B cell (primary cell): ENCODE results near the gene KIF1A. TPM values are rescaled to one million over a fixed set of nuclear protein-coding genes. Genes with fewer than 3 reads are reported as not detected.

Experiments
- ATAC-seq: fragments of 200-7000 bp; cut with Tn5 transposase; one replicate; pipeline ENCODE4 v1.10.0; 2021; ENCODE audit warnings: low read depth, mild to moderate bottlenecking, moderate number of reproducible peaks, moderate library complexity
- CTCF ChIA-PET: fragments of 350-600 bp; sonication (Branson Sonifier 250); formaldehyde crosslinking; loops from one replicate; lab custom pipeline; 2021; ENCODE audit warnings: antibody characterized with exemption, inconsistent platforms; lab: Charles Lee
- POLR2A ChIA-PET: fragments of 350-600 bp; sonication (Branson Sonifier 250); formaldehyde crosslinking; loops from one replicate; lab custom pipeline; 2021; ENCODE audit warnings: antibody characterized with exemption; lab: Charles Lee
- DNase-seq: peaks from one replicate; pipeline ENCODE4 v3.0.0; 2013
- H2AFZ ChIP-seq: 2 replicates; pipeline ENCODE4 v1.6.1; 2012; ENCODE audit warnings: mild to moderate bottlenecking, low read depth, low read length; ENCODE audit not compliant: insufficient read depth, poor library complexity, severe bottlenecking
- H3K27ac ChIP-seq, 2 donors: 1 replicate in 1 of 2; 2 replicates in 1 of 2; pipeline ENCODE4 v1.5.1; 2012 to 2013; ENCODE audit warnings: low read length in 2 of 2, mild to moderate bottlenecking in 2 of 2, moderate library complexity in 1 of 2
- H3K27me3 ChIP-seq, 4 experiments: fragments of 200-600 bp in 1 of 4; sonication (generic) in 1 of 4; replicated peaks in 1 of 4; 1 replicate in 2 of 4; 2 replicates in 2 of 4; pipeline versions ENCODE4 v1.6.1 to v1.7.0; 2013 to 2016; ENCODE audit warnings: low read length in 3 of 4, mild to moderate bottlenecking in 2 of 4, mixed read lengths in 1 of 4, moderate library complexity in 1 of 4; ENCODE audit not compliant: insufficient read depth in 4 of 4, control insufficient read depth in 3 of 4; ENCODE audit errors: control extremely low read depth in 1 of 4
- H3K36me3 ChIP-seq, 2 experiments: replicated peaks in 1 of 2; 1 replicate in 1 of 2; 2 replicates in 1 of 2; pipeline versions ENCODE4 v1.6.1 to v1.7.1; 2013; ENCODE audit warnings: low read length in 1 of 2; ENCODE audit not compliant: insufficient read depth in 2 of 2, control insufficient read depth in 1 of 2; ENCODE audit errors: control extremely low read depth in 1 of 2, extremely low read depth in 1 of 2
- H3K4me1 ChIP-seq, 2 donors: fragments of 200-600 bp in 1 of 2; sonication (generic) in 1 of 2; 1 replicate in 1 of 2; 2 replicates in 1 of 2; pipeline versions ENCODE4 v1.5.1 to v1.6.1; 2013 to 2017; ENCODE audit warnings: low read length in 2 of 2; ENCODE audit not compliant: control insufficient read depth in 2 of 2, insufficient read depth in 2 of 2
- H3K4me2 ChIP-seq: replicated peaks from 2 replicates; pipeline ENCODE3; 2012; ENCODE audit warnings: mild to moderate bottlenecking, low read depth, low read length; ENCODE audit not compliant: poor library complexity, severe bottlenecking
- H3K4me3 ChIP-seq, 5 experiments: fragments of 200-600 bp in 1 of 5; sonication (generic) in 1 of 5; 1 replicate in 3 of 5; 2 replicates in 2 of 5; pipeline versions ENCODE4 v1.5.1 to v1.7.0; 2011 to 2016; ENCODE audit warnings: low read length in 4 of 5, mild to moderate bottlenecking in 4 of 5, low read depth in 2 of 5, control low read depth in 1 of 5, moderate library complexity in 1 of 5; ENCODE audit not compliant: insufficient read depth in 1 of 5; ENCODE audit errors: control extremely low read depth in 1 of 5, extremely low read depth in 1 of 5
- H3K79me2 ChIP-seq: fragments of 200-600 bp; sonication (generic); one replicate; pipeline ENCODE4 v1.6.0; 2016; ENCODE audit warnings: low read length; ENCODE audit not compliant: control insufficient read depth, insufficient read depth
- H3K9ac ChIP-seq: fragments of 200-600 bp; sonication (generic); 2 replicates; pipeline ENCODE4 v1.6.1; 2017; ENCODE audit warnings: mild to moderate bottlenecking, low read length, moderate library complexity
- H3K9me3 ChIP-seq, 3 donors: one replicate each; pipeline versions ENCODE4 v1.6.1 to v1.7.1; 2013; ENCODE audit warnings: low read length in 2 of 3; ENCODE audit not compliant: control insufficient read depth in 2 of 3, insufficient read depth in 1 of 3; ENCODE audit errors: control extremely low read depth in 1 of 3
- H4K20me1 ChIP-seq: 2 replicates; pipeline ENCODE4 v1.6.0; 2012; ENCODE audit warnings: mild to moderate bottlenecking, low read length; ENCODE audit not compliant: insufficient read depth, control insufficient read depth, poor library complexity, severe bottlenecking
- H3K27ac Mint-ChIP-seq: one replicate; pipeline ENCODE4 v1.8.0; 2021; ENCODE audit warnings: mixed read lengths
- H3K27me3 Mint-ChIP-seq: one replicate; pipeline ENCODE4 v1.8.0; 2021; ENCODE audit warnings: mixed read lengths
- H3K4me1 Mint-ChIP-seq: one replicate; pipeline ENCODE4 v1.8.0; 2021; ENCODE audit warnings: mixed read lengths
- H3K4me3 Mint-ChIP-seq: one replicate; pipeline ENCODE4 v1.8.0; 2021; ENCODE audit warnings: mixed read lengths
- H3K9me3 Mint-ChIP-seq: one replicate; pipeline ENCODE4 v1.8.0; 2022; ENCODE audit warnings: mixed read lengths; ENCODE audit not compliant: insufficient read depth
- EZH2 ChIP-seq: IDR thresholded peaks from 2 replicates; pipeline ENCODE4 v1.6.1; 2012; ENCODE audit warnings: borderline replicate concordance, low read depth, mild to moderate bottlenecking, moderate library complexity, low read length; ENCODE audit not compliant: insufficient read depth, poor library complexity, severe bottlenecking
- WGBS: methylation state at CpG from one replicate; pipeline ENCODE4 v1.1.5; 2013; ENCODE audit warnings: missing lambda C conversion rate; ENCODE audit not compliant: insufficient coverage; 5-methylcytosine and 5-hydroxymethylcytosine counted together
- intact Hi-C: fragments of 100-400 bp; cut with micrococcal nuclease; formaldehyde crosslinking; loops from one replicate; pipeline ENCODE4 v1.10.0; 2022
- polyA plus RNA-seq: library from polyadenylated mRNA; depleted of rRNA; stranded (reverse); fragments of >200 nt; gene quantifications from 2 replicates; pipeline ENCODE4 v1.2.3, GENCODE V29; 2012
- total RNA-seq, 2 donors: library from RNA; stranded (reverse); fragments of 120-200 nt in 1 of 2; gene quantifications; 1 replicate in 1 of 2; 2 replicates in 1 of 2; pipeline versions ENCODE4 v1.2.3 to v1.2.4, GENCODE V29; 2013 to 2022
- TF ChIP-seq, protein P1 (sequence below): fragments of 200-600 bp; IDR thresholded peaks from one replicate; pipeline ENCODE4 v1.8.0; 2022; ENCODE audit warnings: antibody characterized with exemption, mild to moderate bottlenecking

Gene KIF1A
- total and polyA plus RNA-seq, 2 donors (not counting 1 experiment from before 2014, with no cell fraction given): not detected

DNA sequence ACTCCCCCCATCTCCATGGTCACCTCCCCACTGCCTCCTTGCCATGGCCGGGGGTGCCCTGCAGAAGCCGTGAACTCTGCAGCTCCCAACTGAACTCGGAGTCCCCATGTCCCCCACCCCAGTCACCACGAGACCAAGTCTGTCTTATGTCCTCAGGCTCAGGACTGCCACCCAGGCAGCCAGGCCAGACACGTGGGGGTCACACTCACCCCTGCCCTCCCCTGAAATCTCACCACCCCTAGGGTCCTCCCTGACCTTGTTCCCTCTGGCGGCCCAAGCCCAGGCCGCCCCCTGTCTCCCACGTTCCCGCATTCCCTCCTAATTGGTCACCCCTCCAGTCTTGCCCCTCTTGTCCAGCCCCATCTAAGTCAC lies 117.4 kb downstream of the KIF1A start:
- Histone ChIP-seq H3K4me2 (no peak overlapping the region), H3K36me3 (no peaks in the 10 kb centered on the region), H3K27ac (no peak overlapping the region), H3K9ac (no peak overlapping the region), H3K4me1 (no peaks in the 10 kb centered on the region), H3K9me3 (no peaks in the 10 kb centered on the region), H2AFZ (no peak overlapping the region), H3K79me2 (no peaks in the 10 kb centered on the region), H4K20me1 (no peaks in the 10 kb centered on the region), H3K27me3 (peaks cover 0 to 6% (median 0%) of the 10 kb centered on the region in 4 experiments), H3K4me3 (no peak overlapping the region)
- ChIA-PET POLR2A (no interaction called here), CTCF (no interaction called here)
- no peaks in the 10 kb centered on the region for H3K9me3 Mint-ChIP-seq
- TF ChIP-seq, protein P1, sequence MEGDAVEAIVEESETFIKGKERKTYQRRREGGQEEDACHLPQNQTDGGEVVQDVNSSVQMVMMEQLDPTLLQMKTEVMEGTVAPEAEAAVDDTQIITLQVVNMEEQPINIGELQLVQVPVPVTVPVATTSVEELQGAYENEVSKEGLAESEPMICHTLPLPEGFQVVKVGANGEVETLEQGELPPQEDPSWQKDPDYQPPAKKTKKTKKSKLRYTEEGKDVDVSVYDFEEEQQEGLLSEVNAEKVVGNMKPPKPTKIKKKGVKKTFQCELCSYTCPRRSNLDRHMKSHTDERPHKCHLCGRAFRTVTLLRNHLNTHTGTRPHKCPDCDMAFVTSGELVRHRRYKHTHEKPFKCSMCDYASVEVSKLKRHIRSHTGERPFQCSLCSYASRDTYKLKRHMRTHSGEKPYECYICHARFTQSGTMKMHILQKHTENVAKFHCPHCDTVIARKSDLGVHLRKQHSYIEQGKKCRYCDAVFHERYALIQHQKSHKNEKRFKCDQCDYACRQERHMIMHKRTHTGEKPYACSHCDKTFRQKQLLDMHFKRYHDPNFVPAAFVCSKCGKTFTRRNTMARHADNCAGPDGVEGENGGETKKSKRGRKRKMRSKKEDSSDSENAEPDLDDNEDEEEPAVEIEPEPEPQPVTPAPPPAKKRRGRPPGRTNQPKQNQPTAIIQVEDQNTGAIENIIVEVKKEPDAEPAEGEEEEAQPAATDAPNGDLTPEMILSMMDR: no peak
- TF ChIP-seq EZH2: no peak
- DNase-seq (no peak), ATAC-seq (no peak)
- H3K27ac Mint-ChIP-seq: no peak overlapping the region
- no peak overlapping the region for H3K4me3 Mint-ChIP-seq
- 85% methylated on average over 7 of the region's 9 CpGs for WGBS
- intact Hi-C loops: no loop called here
- H3K27me3 Mint-ChIP-seq: peaks cover 14% of the 10 kb centered on the region
- H3K4me1 Mint-ChIP-seq: no peaks in the 10 kb centered on the region

DNA sequence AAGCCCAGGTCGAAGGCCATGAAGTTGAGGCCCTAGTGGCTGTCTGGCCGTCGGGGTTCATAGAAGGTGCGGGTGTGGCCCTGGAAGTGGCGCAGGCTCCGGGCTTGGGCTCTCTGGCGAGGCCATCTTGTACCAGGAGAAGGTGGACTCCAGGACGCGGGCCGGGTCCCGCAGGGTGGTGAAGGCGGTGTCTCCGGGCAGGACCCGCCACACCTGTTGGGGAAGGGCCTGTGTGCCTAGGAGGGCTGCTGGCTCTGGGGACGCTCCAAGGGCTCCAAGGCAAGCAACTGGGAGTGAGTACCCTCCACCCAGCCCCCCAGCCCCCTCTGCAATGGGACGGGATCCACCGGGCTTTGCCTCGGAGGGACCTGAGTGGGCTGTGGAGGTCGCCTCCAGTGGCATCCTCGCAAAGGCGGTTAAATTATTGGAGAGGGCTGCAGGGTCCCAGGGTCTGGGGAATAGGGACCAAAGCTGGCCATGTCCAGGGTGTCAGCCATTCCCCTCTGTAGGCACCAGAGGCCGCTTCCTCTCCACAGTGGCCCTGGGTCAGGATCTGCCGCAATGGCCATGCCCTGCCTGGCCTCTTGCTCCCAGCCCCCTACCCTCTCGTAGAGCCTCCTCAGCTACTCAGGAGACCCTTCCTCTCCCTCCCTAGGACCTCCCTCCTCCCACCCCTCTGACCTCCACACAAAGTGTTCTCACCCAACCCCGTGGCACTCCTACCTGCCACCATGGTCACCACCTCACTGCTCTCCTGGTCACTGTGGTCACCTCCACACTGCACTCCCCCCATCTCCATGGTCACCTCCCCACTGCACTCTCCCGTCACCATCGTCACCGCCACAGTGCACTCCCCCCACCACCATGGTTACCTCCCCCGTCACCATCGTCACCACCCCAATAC lies 118.0 kb downstream of the KIF1A start:
- no peak overlapping the region for H3K4me3 ChIP-seq
- no peaks in the 10 kb centered on the region for H4K20me1 ChIP-seq
- no peak overlapping the region for H3K27ac Mint-ChIP-seq
- no peak for TF ChIP-seq EZH2
- TF ChIP-seq, protein P1: no peak
- no peak overlapping the region for H2AFZ ChIP-seq
- H3K27ac ChIP-seq: no peak overlapping the region
- H3K4me2 ChIP-seq: no peak overlapping the region
- peaks cover 0 to 6% (median 0%) of the 10 kb centered on the region in 4 experiments for H3K27me3 ChIP-seq
- no peaks in the 10 kb centered on the region for H3K9me3 Mint-ChIP-seq
- H3K4me1 ChIP-seq: no peaks in the 10 kb centered on the region
- 94% methylated on average over 25 of the region's 30 CpGs for WGBS
- no peak overlapping the region for H3K9ac ChIP-seq
- intact Hi-C loops: no loop called here
- ATAC-seq (no peak), DNase-seq (no peak)
- no peaks in the 10 kb centered on the region for H3K79me2 ChIP-seq
- H3K9me3 ChIP-seq: no peaks in the 10 kb centered on the region
- H3K36me3 ChIP-seq: no peaks in the 10 kb centered on the region
- H3K27me3 Mint-ChIP-seq: peaks cover 14% of the 10 kb centered on the region
- H3K4me3 Mint-ChIP-seq: no peak overlapping the region
- ChIA-PET CTCF (no interaction called here), POLR2A (no interaction called here)
- H3K4me1 Mint-ChIP-seq: no peaks in the 10 kb centered on the region
